ENCODE data around the gene POLE2. TPM values are rescaled to one million over a fixed set of nuclear protein-coding genes. Genes with fewer than 3 reads are reported as not detected.
"Not testable (repeated sequence)": the region's sequence is repeated elsewhere in the genome, so short reads cannot be mapped to it uniquely, and the experiment has no call there.

Gene POLE2
- total RNA-seq, 1 donor from 2014 or later, result 9.3 TPM

- H3K27ac Mint-ChIP-seq, result no peak overlapping the region
- DNase-seq (ENCODE audit: low spot score in 2 of 2, unreplicated experiment in 2 of 2), result no peak
- no peaks in the 10 kb centered on the region for H3K27me3 Mint-ChIP-seq (ENCODE audit: low read depth)
- peaks cover 20% of the 10 kb centered on the region for H3K9me3 Mint-ChIP-seq
- peaks cover 36% of the 10 kb centered on the region for H3K36me3 Mint-ChIP-seq
- no peaks in the 10 kb centered on the region for H3K4me1 Mint-ChIP-seq
- TF ChIP-seq CTCF (IDR thresholded peaks at IDR 0.05; ENCODE audit: unreplicated experiment), result no peak
- H3K4me3 Mint-ChIP-seq, result no peak overlapping the region
Measured at GRCh38 chr14:49720744-49721143, 32.7 kb upstream of the POLE2 start.

GRCh38 chr14:49710993-49711392 lies 23.0 kb upstream of the POLE2 start:
- not testable (repeated sequence) for DNase-seq (ENCODE audit: low spot score in 2 of 2, unreplicated experiment in 2 of 2); H3K4me3 Mint-ChIP-seq; H3K27me3 Mint-ChIP-seq (ENCODE audit: low read depth); H3K9me3 Mint-ChIP-seq; H3K4me1 Mint-ChIP-seq; H3K36me3 Mint-ChIP-seq; H3K27ac Mint-ChIP-seq

GRCh38 chr14:49704471-49704870 lies 16.5 kb upstream of the POLE2 start:
- H3K27ac Mint-ChIP-seq; H3K27me3 Mint-ChIP-seq (ENCODE audit: low read depth); H3K9me3 Mint-ChIP-seq; H3K4me3 Mint-ChIP-seq; DNase-seq (ENCODE audit: low spot score in 2 of 2, unreplicated experiment in 2 of 2); H3K4me1 Mint-ChIP-seq; H3K36me3 Mint-ChIP-seq: not testable (repeated sequence)

GRCh38 chr14:49703965-49704364 lies 16.0 kb upstream of the POLE2 start:
- no peaks in the 10 kb centered on the region for H3K4me1 Mint-ChIP-seq
- H3K27ac Mint-ChIP-seq, result no peak overlapping the region
- DNase-seq (ENCODE audit: low spot score in 2 of 2, unreplicated experiment in 2 of 2), result no peak
- TF ChIP-seq CTCF (IDR thresholded peaks at IDR 0.05; ENCODE audit: unreplicated experiment), result no peak
- peaks cover 6% of the 10 kb centered on the region for H3K36me3 Mint-ChIP-seq
- no peaks in the 10 kb centered on the region for H3K9me3 Mint-ChIP-seq
- no peak overlapping the region for H3K4me3 Mint-ChIP-seq
- no peaks in the 10 kb centered on the region for H3K27me3 Mint-ChIP-seq (ENCODE audit: low read depth)

GRCh38 chr14:49702725-49703124 lies 14.7 kb upstream of the POLE2 start:
- Mint-ChIP-seq H3K4me3 (no peak overlapping the region), H3K9me3 (no peaks in the 10 kb centered on the region), H3K36me3 (peaks cover 6% of the 10 kb centered on the region), H3K27ac (no peak overlapping the region), H3K27me3 (ENCODE audit: low read depth) (no peaks in the 10 kb centered on the region), H3K4me1 (no peaks in the 10 kb centered on the region)
- DNase-seq (ENCODE audit: low spot score in 2 of 2, unreplicated experiment in 2 of 2), result no peak
- TF ChIP-seq CTCF (IDR thresholded peaks at IDR 0.05; ENCODE audit: unreplicated experiment), result no peak

GRCh38 chr14:49693735-49694124 lies 5.7 kb upstream of the POLE2 start:
- peak overlapping the region; percentile 74 for H3K4me3 Mint-ChIP-seq
- not testable (repeated sequence) for H3K27me3 Mint-ChIP-seq (ENCODE audit: low read depth); H3K36me3 Mint-ChIP-seq; H3K9me3 Mint-ChIP-seq; DNase-seq (ENCODE audit: low spot score in 2 of 2, unreplicated experiment in 2 of 2)
- peak overlapping the region; percentile 67 for H3K27ac Mint-ChIP-seq
- peaks cover 23% of the 10 kb centered on the region for H3K4me1 Mint-ChIP-seq

- TF ChIP-seq CTCF (IDR thresholded peaks at IDR 0.05; ENCODE audit: unreplicated experiment), result no peak
- Mint-ChIP-seq H3K27ac (peak within 1 kb of the TSS; percentile 97), H3K4me3 (peak within 1 kb of the TSS; percentile 74), H3K4me1 (peaks cover 23% of the 10 kb centered on the region), H3K27me3 (ENCODE audit: low read depth) (no peaks in the 10 kb centered on the region), H3K9me3 (no peaks in the 10 kb centered on the region), H3K36me3 (no peaks in the 10 kb centered on the region)
- DNase-seq (ENCODE audit: low spot score in 2 of 2, unreplicated experiment in 2 of 2), result peak; percentile 51 to 78
Measured at GRCh38 chr14:49692811-49693734, 5.1 kb upstream of the POLE2 start, which contains the start of gene KLHDC1. KLHDC1 (plus strand) TSS chr14:49693120; CDS start chr14:49693195, 75 bp downstream.

Measured in mesothelial cell of epicardium (in vitro differentiated cells).